NCI-H2227 treated with DMSO at 0.1 percent for 48 hours (cell line): ENCODE data around the gene SNAI3.

Experiments used
- DNase-seq: peaks from one replicate; lab custom pipeline; 2025; lab: John Stamatoyannopoulos, UW

The SNAI3 gene

DNA sequence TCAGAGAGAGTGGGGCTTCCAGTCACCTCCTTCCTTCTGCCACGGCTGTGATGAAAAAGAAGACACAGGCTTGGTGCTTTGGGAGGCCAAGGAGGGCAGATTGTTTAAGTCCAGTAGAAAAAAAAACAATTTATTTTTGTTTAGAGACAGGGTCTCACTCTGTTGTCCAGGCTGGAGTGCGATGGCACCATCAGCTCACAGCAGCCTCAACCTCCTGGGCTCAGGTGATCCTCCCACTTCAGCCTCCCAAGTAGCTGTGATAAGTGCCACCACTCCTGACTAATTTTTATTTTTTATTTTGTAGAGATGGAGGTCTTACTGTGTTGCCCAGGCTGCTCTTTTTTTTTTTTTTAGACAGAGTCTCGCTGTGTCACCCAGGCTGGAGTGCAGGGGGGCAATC is 20.7 kb downstream of the SNAI3 start:
- DNase-seq = no peak

DNA sequence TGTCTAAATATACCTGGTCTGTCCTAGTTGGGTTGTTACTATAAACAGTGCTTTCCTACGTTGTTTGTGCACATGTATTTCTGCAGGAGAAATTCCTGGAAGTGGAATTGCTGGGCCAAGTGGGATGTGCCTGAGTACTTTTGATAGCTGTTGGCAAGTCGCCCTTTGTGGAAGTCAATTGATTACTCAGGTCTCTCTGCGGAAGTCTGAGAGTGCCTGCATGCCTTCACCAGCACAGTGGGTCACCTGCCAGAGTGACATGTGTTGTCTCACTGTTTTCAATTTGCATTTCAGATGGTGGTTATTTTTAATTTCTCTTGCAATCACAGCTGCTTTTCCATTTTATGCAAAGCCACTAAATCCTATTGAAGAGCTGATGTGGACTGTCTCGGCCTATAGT is 21.2 kb downstream of the SNAI3 start:
- DNase-seq = no peak

DNA sequence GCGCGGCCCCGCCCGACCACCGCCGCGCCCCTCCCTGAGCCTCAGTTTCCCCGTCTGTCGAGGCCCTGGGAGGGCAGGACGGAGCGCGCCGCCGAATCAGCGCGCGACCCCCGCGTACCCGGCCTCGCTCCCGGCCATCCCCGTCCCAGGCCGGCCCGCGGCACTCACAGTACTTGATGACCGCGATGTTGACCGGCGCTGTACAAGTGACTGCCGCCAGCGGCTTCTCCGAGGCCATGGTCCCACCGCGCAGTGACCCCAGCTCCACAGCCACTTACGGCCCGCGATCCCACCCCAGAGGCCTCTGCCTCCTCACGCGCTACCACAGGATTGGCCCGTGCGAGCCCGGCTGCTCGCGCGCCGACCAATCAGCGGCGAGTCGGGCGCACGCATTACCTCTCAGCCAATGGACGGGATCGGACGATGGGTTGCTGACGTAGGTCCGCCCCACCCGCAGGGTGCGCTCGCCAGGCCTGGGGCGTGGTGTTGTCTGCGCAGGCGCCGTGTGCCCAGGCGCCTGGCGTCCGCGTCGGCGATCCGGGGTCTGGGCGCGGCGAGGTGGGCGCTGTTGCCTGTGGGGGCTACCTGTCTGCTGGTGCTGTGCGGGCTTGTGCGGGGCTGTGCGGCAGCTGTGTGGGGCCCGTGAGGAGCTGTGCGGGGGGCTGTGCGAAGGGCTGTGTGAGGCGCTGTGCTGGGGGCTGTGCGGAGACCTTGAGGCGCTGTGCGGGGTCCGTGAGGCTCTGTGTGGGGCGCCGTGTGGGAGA is 23.3 kb downstream of the SNAI3 start, which contains the start of gene MVD:
TSS of gene MVD (minus strand) at position 249 of the 764 bp plus-strand sequence. CDS start at position 238, 11 bp downstream.
- DNase-seq = peak; percentile 89

DNA sequence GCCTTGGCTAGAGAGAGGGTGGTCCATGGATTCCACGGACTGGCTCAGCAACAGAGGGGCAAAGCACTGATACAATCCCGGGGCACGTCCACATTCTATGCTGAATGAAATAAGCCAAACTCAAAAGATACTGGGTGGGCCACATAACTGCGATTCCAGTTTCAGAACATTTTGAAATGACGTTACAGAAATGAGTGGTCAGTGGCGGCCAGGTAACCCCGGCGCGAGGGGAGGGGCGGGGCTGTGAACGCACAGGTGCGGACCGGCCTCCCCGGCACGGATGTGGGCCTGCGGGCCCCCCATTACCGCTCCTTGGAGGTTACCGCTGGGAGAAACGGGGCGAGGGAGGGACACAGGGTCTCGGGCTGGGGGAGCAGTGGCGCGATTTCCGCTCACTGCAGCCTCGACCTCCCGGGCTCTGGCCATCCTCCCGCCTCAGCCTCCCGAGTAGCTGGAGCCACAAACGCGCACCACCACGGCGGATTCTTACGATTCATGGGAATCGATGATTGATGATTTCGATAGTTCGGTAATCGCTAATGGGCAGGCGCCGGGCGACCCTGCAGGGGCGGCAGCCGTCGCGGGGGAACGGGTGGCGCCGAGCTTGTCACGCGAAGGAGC is 24.0 kb downstream of the SNAI3 start:
- no peak for DNase-seq

DNA sequence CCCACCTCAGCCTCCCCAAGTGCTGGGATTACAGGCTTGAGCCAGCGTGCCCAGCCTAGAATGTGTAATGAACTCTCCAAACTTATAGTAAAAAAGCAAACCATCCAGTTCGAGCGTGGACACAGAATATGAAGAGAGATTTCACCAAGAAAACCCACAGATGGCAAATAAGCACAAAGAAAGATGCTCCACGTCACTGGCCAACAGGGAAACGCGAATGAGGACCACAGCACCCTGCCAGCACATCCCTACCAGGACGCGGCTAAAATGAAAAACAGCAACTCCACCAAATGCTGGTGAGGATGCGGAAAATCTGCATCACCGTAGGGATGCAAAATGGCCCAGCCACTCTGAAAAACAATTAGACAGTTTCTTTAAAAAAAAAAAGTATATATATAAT is 24.8 kb downstream of the SNAI3 start:
- DNase-seq = no peak

DNA sequence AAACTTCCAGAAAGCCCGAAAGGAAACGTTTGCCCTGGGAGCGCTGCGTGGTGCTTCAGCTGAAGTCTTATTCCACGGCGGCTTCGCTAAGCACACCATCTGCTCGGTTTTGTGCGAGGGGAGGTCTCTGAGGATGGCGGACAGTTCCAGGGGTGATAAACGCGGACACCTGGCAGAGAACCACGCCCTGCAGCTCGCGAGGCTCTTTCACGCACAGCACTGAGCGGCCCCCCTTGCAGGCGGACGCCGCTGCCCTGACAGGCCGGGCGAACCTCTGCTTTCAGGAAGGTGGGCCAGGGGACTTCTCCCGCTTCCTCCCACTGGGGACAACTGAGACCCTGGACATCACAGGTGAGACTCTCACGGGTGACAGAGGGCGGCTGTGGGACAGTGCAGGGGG is 27.1 kb downstream of the SNAI3 start:
- DNase-seq = no peak

- no peak for DNase-seq
These were observed 27.6 kb downstream of the SNAI3 start for GRCh38 chr16:88658714-88659113.

DNA sequence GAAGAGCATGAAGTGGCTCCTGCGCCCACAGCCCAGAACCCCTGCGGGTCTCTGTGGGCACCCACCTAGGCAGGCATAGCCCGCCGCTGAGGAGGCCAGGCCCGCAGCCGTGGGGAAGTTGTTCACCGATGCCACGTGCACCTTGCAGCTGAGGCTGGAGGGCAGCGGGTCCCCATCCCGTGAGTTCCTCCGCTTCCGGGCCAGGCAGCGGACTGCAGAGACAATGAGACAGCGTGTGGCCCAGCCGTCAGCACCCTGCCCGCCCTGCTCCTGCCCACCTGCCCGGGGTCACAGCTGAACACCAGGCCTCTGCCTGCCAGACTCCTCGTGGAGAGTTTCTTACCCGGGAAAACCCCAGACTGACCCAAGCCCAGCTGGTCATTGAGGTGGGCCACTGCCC is 28.9 kb downstream of the SNAI3 start:
- no peak for DNase-seq

- no peak for DNase-seq
These were observed 29.9 kb downstream of the SNAI3 start for GRCh38 chr16:88656291-88656980.

DNA sequence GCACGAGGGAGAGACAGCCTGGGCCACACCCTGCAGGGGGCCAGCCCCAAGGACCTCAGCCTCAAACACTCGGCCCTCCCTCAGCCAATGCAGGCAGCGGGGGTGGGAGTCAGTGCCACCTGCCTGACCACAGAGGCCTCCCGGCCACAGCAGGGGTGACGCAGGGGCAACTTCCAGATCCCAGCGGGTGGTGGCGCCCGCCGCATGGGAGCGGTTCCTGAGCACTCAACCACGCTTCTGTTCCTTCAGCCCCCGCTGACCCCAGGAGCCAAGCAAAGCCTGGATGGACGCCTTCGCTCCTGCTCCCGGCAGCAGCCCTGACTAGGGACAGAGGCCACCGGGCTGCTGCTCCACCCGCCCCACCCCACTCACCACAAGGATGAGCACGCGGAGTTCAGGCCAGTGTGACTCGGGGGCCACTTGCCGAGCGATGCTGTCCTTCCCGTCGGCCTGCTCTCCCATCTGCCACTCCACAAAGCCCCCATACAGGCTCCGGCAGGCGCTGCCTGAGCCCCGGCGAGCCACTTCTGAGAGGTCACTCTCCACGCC is 30.5 kb downstream of the SNAI3 start:
- DNase-seq = no peak

- DNase-seq = no peak
These were observed 31.1 kb downstream of the SNAI3 start for GRCh38 chr16:88655053-88655732.

GRCh38 chr16:88654363-88655052 is 31.8 kb downstream of the SNAI3 start:
- DNase-seq = no peak

- DNase-seq = no peak
These were observed 32.5 kb downstream of the SNAI3 start for GRCh38 chr16:88653596-88654362.

DNA sequence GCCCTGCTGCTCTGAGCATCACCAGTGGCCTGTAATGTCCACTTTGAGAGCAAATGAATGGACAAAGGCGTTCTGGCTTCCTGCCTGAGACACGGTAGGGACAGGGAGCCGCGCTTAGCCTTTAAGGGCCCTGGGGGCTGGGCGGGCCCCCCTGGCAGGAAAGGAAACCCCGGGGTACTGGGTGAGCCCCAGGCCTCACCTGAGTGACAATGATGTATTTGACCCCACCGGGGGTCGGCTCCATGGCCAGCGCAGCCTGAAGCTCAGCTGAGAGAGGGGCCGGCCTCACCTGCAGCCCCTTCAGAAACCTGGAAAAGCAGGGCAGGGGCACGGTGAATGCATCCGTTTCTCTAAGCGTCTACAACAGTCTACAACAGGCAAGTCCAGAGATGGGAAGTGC is 33.2 kb downstream of the SNAI3 start:
- no peak for DNase-seq

- DNase-seq = no peak
These were observed 33.6 kb downstream of the SNAI3 start for GRCh38 chr16:88652762-88653063.

GRCh38 chr16:88651989-88652761 is 34.1 kb downstream of the SNAI3 start:
- no peak for DNase-seq

- no peak for DNase-seq
These were observed 34.9 kb downstream of the SNAI3 start for GRCh38 chr16:88651276-88651988.

- DNase-seq = no peak
These were observed 35.5 kb downstream of the SNAI3 start, which contains the start of gene CYBA for GRCh38 chr16:88650749-88651275. Gene CYBA, minus strand, starts transcription at chr16:88651053. Its CDS starts 40 bp downstream, at chr16:88651013.
